ENCODE data around the gene SUMO2.

DNA sequence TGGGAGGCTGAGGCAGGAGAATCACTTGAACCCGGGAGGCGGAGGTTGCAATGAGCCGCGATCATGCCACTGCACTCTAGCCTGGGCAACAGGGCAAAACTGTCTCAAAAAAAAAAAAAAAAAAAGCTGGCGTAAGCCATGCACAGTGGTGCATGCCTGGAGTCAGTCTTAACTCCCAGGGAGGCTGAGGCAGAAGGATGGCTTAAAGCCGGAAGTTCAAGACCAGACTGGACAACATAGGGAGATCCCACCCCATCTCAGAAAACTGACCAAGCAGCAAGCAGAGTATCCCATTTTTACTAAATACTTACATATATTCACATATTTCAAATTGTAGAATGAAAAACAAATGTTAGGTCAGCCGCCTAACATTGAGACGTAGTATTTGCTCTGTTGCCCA lies 55.8 kb downstream of the SUMO2 start:
- TF ChIP-seq PHF21A (CRISPR knock-in tag; IDR thresholded peaks at IDR 0.05) = no peak
- TF ChIP-seq, protein P1, sequence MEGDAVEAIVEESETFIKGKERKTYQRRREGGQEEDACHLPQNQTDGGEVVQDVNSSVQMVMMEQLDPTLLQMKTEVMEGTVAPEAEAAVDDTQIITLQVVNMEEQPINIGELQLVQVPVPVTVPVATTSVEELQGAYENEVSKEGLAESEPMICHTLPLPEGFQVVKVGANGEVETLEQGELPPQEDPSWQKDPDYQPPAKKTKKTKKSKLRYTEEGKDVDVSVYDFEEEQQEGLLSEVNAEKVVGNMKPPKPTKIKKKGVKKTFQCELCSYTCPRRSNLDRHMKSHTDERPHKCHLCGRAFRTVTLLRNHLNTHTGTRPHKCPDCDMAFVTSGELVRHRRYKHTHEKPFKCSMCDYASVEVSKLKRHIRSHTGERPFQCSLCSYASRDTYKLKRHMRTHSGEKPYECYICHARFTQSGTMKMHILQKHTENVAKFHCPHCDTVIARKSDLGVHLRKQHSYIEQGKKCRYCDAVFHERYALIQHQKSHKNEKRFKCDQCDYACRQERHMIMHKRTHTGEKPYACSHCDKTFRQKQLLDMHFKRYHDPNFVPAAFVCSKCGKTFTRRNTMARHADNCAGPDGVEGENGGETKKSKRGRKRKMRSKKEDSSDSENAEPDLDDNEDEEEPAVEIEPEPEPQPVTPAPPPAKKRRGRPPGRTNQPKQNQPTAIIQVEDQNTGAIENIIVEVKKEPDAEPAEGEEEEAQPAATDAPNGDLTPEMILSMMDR (CRISPR knock-in tag; IDR thresholded peaks at IDR 0.05) = no peak
- no peak for TF ChIP-seq RFXAP (CRISPR knock-in tag; IDR thresholded peaks at IDR 0.05; ENCODE audit: borderline replicate concordance)
- no peak for TF ChIP-seq ZNF101 (CRISPR knock-in tag; IDR thresholded peaks at IDR 0.05; ENCODE audit: borderline replicate concordance, low read depth)
- TF ChIP-seq JDP2 (CRISPR knock-in tag; IDR thresholded peaks at IDR 0.05; ENCODE audit: borderline replicate concordance) = no peak
- no peak for TF ChIP-seq FOXK1 (CRISPR knock-in tag; IDR thresholded peaks at IDR 0.05; ENCODE audit: borderline replicate concordance, low read depth)
- no peak for TF ChIP-seq POLR2A (IDR thresholded peaks at IDR 0.05; ENCODE audit: insufficient read depth in 1 of 2, low read depth in 2 of 2, low read length in 2 of 2)
- TF ChIP-seq ZBTB8A (CRISPR knock-in tag; IDR thresholded peaks at IDR 0.05; ENCODE audit: borderline replicate concordance, low read depth) = no peak
- no peak for TF ChIP-seq ZSCAN31 (CRISPR knock-in tag; IDR thresholded peaks at IDR 0.05; ENCODE audit: low read depth)
- TF ChIP-seq JUNB (CRISPR knock-in tag; IDR thresholded peaks at IDR 0.05; ENCODE audit: borderline replicate concordance) = no peak
- TF ChIP-seq SUZ12 (IDR thresholded peaks at IDR 0.05; ENCODE audit: low read depth, low read length) = no peak
- TF ChIP-seq HMG20A (CRISPR knock-in tag; IDR thresholded peaks at IDR 0.05; ENCODE audit: borderline replicate concordance) = no peak
- TF ChIP-seq SIN3A (IDR thresholded peaks at IDR 0.05; ENCODE audit: borderline replicate concordance, low read depth, low read length) = no peak
- no peak for TF ChIP-seq NKX3-1 (CRISPR knock-in tag; IDR thresholded peaks at IDR 0.05)

Measured in HepG2 (cell line).